DOHH2 (cell line): ENCODE results near the gene MATN3.

Experiments used
- CTCF ChIP-seq: fragments of 200-600 bp; sonication (generic); IDR thresholded peaks from one replicate; pipeline ENCODE4 v1.5.1; 2014; ENCODE audit warnings: antibody characterized with exemption, mild to moderate bottlenecking, low read depth, low read length; ENCODE audit not compliant: poor library complexity, severe bottlenecking
- EZH2phosphoT487 ChIP-seq: fragments of 200-600 bp; sonication (generic); IDR thresholded peaks from 2 replicates; pipeline ENCODE4 v1.6.1; 2017; ENCODE audit warnings: borderline replicate concordance, mild to moderate bottlenecking, antibody characterized with exemption, low read length, moderate library complexity, mixed read lengths

- no peak for TF ChIP-seq CTCF
- no peak for TF ChIP-seq EZH2phosphoT487
Observed at GRCh38 chr2:19949071-19949470, 63.4 kb downstream of the MATN3 start.
